H9 (cell line): ENCODE measurements around the gene ACTL7B. TPM values are rescaled to one million over a fixed set of nuclear protein-coding genes. Genes with fewer than 3 reads are reported as not detected.

ENCODE experiments used
- DNase-seq: peaks from one replicate; pipeline ENCODE4 v3.0.0-alpha.2; 2017
- H2AFZ ChIP-seq: one replicate; pipeline ENCODE4 v1.6.1; 2013; ENCODE audit warnings: mild to moderate bottlenecking, low read length, control low read depth, moderate library complexity
- H2AK5ac ChIP-seq: 2 replicates; pipeline ENCODE4 v1.6.1; 2013; ENCODE audit warnings: low read length, control low read depth, mixed read lengths; ENCODE audit not compliant: insufficient read length
- H2BK120ac ChIP-seq: one replicate; pipeline ENCODE4 v1.6.1; 2013; ENCODE audit warnings: low read depth, mild to moderate bottlenecking, low read length, control low read depth, inconsistent platforms; ENCODE audit not compliant: poor library complexity, severe bottlenecking
- H2BK12ac ChIP-seq: 2 replicates; pipeline ENCODE4 v1.6.1; 2013; ENCODE audit warnings: low read length, control low read depth, mixed read lengths, low read depth; ENCODE audit not compliant: insufficient read length
- H2BK15ac ChIP-seq: 2 replicates; pipeline ENCODE4 v1.6.1; 2013; ENCODE audit warnings: low read depth, low read length, control low read depth
- H2BK20ac ChIP-seq: one replicate; pipeline ENCODE4 v1.6.1; 2013; ENCODE audit warnings: low read depth, mild to moderate bottlenecking, low read length, control low read depth, inconsistent platforms; ENCODE audit not compliant: poor library complexity, severe bottlenecking
- H2BK5ac ChIP-seq: 2 replicates; pipeline ENCODE4 v1.6.1; 2013; ENCODE audit warnings: low read length, control low read depth, mixed read lengths; ENCODE audit not compliant: insufficient read length
- H3K14ac ChIP-seq: 2 replicates; pipeline ENCODE4 v1.6.1; 2013; ENCODE audit warnings: low read length, control low read depth; ENCODE audit not compliant: insufficient read depth
- H3K18ac ChIP-seq: 2 replicates; pipeline ENCODE4 v1.6.1; 2013; ENCODE audit warnings: low read depth, mild to moderate bottlenecking, mixed read lengths, low read length, control low read depth; ENCODE audit not compliant: insufficient read length
- H3K23ac ChIP-seq: 2 replicates; pipeline ENCODE4 v1.6.1; 2013; ENCODE audit warnings: low read length, control low read depth, mixed read lengths, low read depth; ENCODE audit not compliant: insufficient read length
- H3K23me2 ChIP-seq: 2 replicates; pipeline ENCODE4 v1.6.1; 2013; ENCODE audit warnings: low read depth, mild to moderate bottlenecking, mixed read lengths, low read length, control low read depth; ENCODE audit not compliant: insufficient read length, poor library complexity, severe bottlenecking
- H3K27ac ChIP-seq: 2 replicates; pipeline ENCODE4 v1.5.1; 2013; ENCODE audit warnings: low read length, control low read depth, mixed read lengths, low read depth; ENCODE audit not compliant: insufficient read length
- H3K27me3 ChIP-seq: 2 replicates; pipeline ENCODE4 v1.6.1; 2013; ENCODE audit warnings: low read length, control low read depth, inconsistent platforms; ENCODE audit not compliant: insufficient read depth
- H3K4ac ChIP-seq: 2 replicates; pipeline ENCODE4 v1.6.1; 2013; ENCODE audit warnings: low read depth, mild to moderate bottlenecking, control low read depth, inconsistent platforms, low read length, moderate library complexity
- H3K4me1 ChIP-seq: 2 replicates; pipeline ENCODE4 v1.6.1; 2013; ENCODE audit warnings: low read length, control low read depth, inconsistent platforms; ENCODE audit not compliant: insufficient read depth
- H3K4me2 ChIP-seq: 2 replicates; pipeline ENCODE4 v1.6.1; 2013; ENCODE audit warnings: low read length, control low read depth, mixed read lengths; ENCODE audit not compliant: insufficient read length, insufficient read depth
- H3K56ac ChIP-seq: 2 replicates; pipeline ENCODE4 v1.6.1; 2013; ENCODE audit warnings: low read depth, mild to moderate bottlenecking, mixed read lengths, low read length, control low read depth; ENCODE audit not compliant: insufficient read length
- H3K79me1 ChIP-seq: 2 replicates; pipeline ENCODE4 v1.6.1; 2013; ENCODE audit warnings: low read depth, mild to moderate bottlenecking, moderate library complexity, low read length, control low read depth, inconsistent platforms; ENCODE audit not compliant: insufficient read depth, poor library complexity, severe bottlenecking
- H3K79me2 ChIP-seq: 2 replicates; pipeline ENCODE4 v1.6.1; 2013; ENCODE audit warnings: low read length, control low read depth, inconsistent platforms; ENCODE audit not compliant: insufficient read depth
- H3K9ac ChIP-seq: 2 replicates; pipeline ENCODE4 v1.6.1; 2013; ENCODE audit warnings: low read length, control low read depth, mixed read lengths; ENCODE audit not compliant: insufficient read length; ENCODE audit errors: extremely low read depth
- H3K9me3 ChIP-seq: one replicate; pipeline ENCODE4 v1.6.1; 2013; ENCODE audit warnings: low read depth, low read length, inconsistent platforms; ENCODE audit not compliant: control insufficient read depth
- H3T11ph ChIP-seq: one replicate; pipeline ENCODE4 v1.6.1; 2013; ENCODE audit warnings: mild to moderate bottlenecking, low read length, control low read depth, inconsistent platforms
- H4K20me1 ChIP-seq: one replicate; pipeline ENCODE4 v1.6.1; 2013; ENCODE audit not compliant: control insufficient read depth, insufficient read length, insufficient read depth
- H4K5ac ChIP-seq: 2 replicates; pipeline ENCODE4 v1.6.1; 2013; ENCODE audit warnings: low read depth, mild to moderate bottlenecking, mixed read lengths, low read length, control low read depth; ENCODE audit not compliant: insufficient read length
- H4K8ac ChIP-seq: replicated peaks from 2 replicates; pipeline ENCODE4 v1.6.1; 2013; ENCODE audit warnings: low read length, control low read depth, mixed read lengths, low read depth; ENCODE audit not compliant: insufficient read length
- H4K91ac ChIP-seq: 2 replicates; pipeline ENCODE4 v1.6.1; 2013; ENCODE audit warnings: low read depth, mild to moderate bottlenecking, moderate library complexity, mixed read lengths, low read length, control low read depth; ENCODE audit not compliant: insufficient read length
- H3K27ac Mint-ChIP-seq, 3 experiments: 2 replicates in 2 of 3; 3 replicates in 1 of 3; pipeline ENCODE4 v1.8.0; 2020 to 2021; ENCODE audit warnings: mixed read lengths in 3 of 3, mild to moderate bottlenecking in 1 of 3, moderate library complexity in 1 of 3
- H3K27me3 Mint-ChIP-seq: 2 replicates; pipeline ENCODE4 v1.8.0; 2021; ENCODE audit warnings: low read depth, mild to moderate bottlenecking, moderate library complexity, mixed read lengths
- H3K36me3 Mint-ChIP-seq, 3 experiments: 2 replicates in 2 of 3; 3 replicates in 1 of 3; pipeline ENCODE4 v1.8.0; 2020 to 2021; ENCODE audit warnings: low read depth in 3 of 3, mixed read lengths in 3 of 3; ENCODE audit not compliant: insufficient read depth in 1 of 3
- H3K4me1 Mint-ChIP-seq, 2 experiments: 2 replicates each; pipeline ENCODE4 v1.8.0; 2020; ENCODE audit warnings: mixed read lengths in 2 of 2
- H3K4me3 Mint-ChIP-seq, 2 experiments: 2 replicates in 1 of 2; 3 replicates in 1 of 2; pipeline ENCODE4 v1.8.0; 2020 to 2021; ENCODE audit warnings: mild to moderate bottlenecking in 2 of 2, mixed read lengths in 2 of 2, moderate library complexity in 1 of 2
- H3K9me3 Mint-ChIP-seq, 2 experiments: 2 replicates in 1 of 2; 3 replicates in 1 of 2; pipeline ENCODE4 v1.8.0; 2020; ENCODE audit warnings: mild to moderate bottlenecking in 2 of 2, mixed read lengths in 2 of 2, moderate library complexity in 1 of 2
- CTCF ChIP-seq: fragments of 200-600 bp; sonication (generic); conservative IDR thresholded peaks from 3 replicates; pipeline ENCODE4 v1.8.0; 2021; ENCODE audit warnings: antibody characterized with exemption, mild to moderate bottlenecking
- WGBS: extraction: QIAGEN DNeasy Blood & Tissue Kit; methylation state at CpG from one replicate; pipeline ENCODE4 v1.1.7; 2013; ENCODE audit warnings: missing lambda C conversion rate, low lambda C conversion rate, mixed read lengths; ENCODE audit not compliant: insufficient read length; ENCODE audit errors: extremely low coverage; 5-methylcytosine and 5-hydroxymethylcytosine counted together
- total RNA-seq: library from RNA; stranded (reverse); gene quantifications from 2 replicates; pipeline ENCODE4 v1.2.1, GENCODE V29; 2021

Gene ACTL7B
- total RNA-seq, 1 experiment from 2014 or later = 0.09 TPM

- Histone ChIP-seq H3K56ac (no peak overlapping the region), H2BK20ac (no peak overlapping the region), H3K9ac (no peak overlapping the region), H3K27me3 (no peaks in the 10 kb centered on the region), H3K18ac (no peak overlapping the region), H2BK120ac (no peak overlapping the region), H2BK5ac (no peak overlapping the region), H3K14ac (no peak overlapping the region), H2BK12ac (no peak overlapping the region), H4K20me1 (no peaks in the 10 kb centered on the region), H3K4ac (no peak overlapping the region), H2AK5ac (no peak overlapping the region), H3K4me1 (no peaks in the 10 kb centered on the region), H3K23me2 (no peaks in the 10 kb centered on the region), H4K8ac (no peak overlapping the region), H3T11ph (no peak overlapping the region), H3K27ac (no peak overlapping the region), H4K91ac (no peak overlapping the region), H3K23ac (no peak overlapping the region), H4K5ac (no peak overlapping the region), H3K79me2 (no peaks in the 10 kb centered on the region), H2BK15ac (no peak overlapping the region), H3K79me1 (no peaks in the 10 kb centered on the region), H3K4me2 (no peak overlapping the region), H2AFZ (no peak overlapping the region), H3K9me3 (no peaks in the 10 kb centered on the region)
- Mint-ChIP-seq H3K27ac (no peak overlapping the region), H3K36me3 (no peaks in the 10 kb centered on the region), H3K9me3 (no peaks in the 10 kb centered on the region), H3K27me3 (peaks cover 3% of the 10 kb centered on the region), H3K4me1 (peaks cover 4 to 8% of the 10 kb centered on the region in 2 experiments), H3K4me3 (no peak overlapping the region)
- no CpG with 5 or more reads among the region's 5 CpGs for WGBS
- no peak for DNase-seq
- TF ChIP-seq CTCF = no peak
These were observed 10.3 kb downstream of the ACTL7B start for GRCh38 chr9:108845507-108845906.
